ENCODE data around the gene TNFRSF25.

TNFRSF25 gene

GRCh38 chr1:6414443-6414844 is 51.5 kb downstream of the TNFRSF25 start:
- DNase-seq, result peak; percentile 32 to 41

- no peak for DNase-seq
Measured at GRCh38 chr1:6412896-6413295, 53.1 kb downstream of the TNFRSF25 start.

All from stimulated activated CD4-positive, alpha-beta T cell treated with anti-CD3 and anti-CD28 coated beads, Interleukin-2, amount 100 ng/mL, for 48 hours (primary cell).